ENCODE measurements around the gene NLGN1.

The NLGN1 gene

DNA sequence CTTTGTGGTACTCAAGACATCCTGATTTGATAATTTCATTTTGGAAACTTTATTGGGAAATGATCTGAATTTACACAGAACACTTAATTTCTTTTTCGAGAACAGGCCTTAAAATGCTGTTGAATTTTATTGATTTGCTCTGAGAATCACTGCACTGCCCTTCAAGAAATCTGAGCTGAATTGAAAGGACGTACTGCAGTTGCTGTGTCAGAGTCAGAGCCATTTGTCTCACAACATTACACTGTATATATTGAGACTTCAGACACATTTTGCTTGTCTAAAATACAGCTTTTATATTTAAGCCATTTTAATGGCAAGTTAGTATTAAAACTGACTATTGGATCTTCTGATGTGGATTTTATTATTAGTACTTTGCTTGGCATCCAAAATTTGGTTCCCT lies 504.1 kb downstream of the NLGN1 start:
- H3K36me3 ChIP-seq (ENCODE audit: control insufficient read depth in 4 of 4, insufficient read depth in 4 of 4, low read length in 3 of 4), result no peaks in the 10 kb centered on the region
- POLR2A ChIA-PET, result no interaction called here
- 100% methylated on average over 1 of the region's 2 CpGs for WGBS (ENCODE audit: insufficient coverage)
- no peak overlapping the region for H3K4me3 ChIP-seq (ENCODE audit: control insufficient read depth in 1 of 7, extremely low read depth in 1 of 7, insufficient read depth in 4 of 7, low read depth in 2 of 7, low read length in 6 of 7)
- CTCF ChIA-PET, result interaction anchor here (1.4 kb wide), 1 partner anchor 13 kb away, joined by 3 read pairs; no protein-coding TSS in a partner anchor
- no peaks in the 10 kb centered on the region for H3K27me3 ChIP-seq (replicated peaks in 2 of 5; ENCODE audit: control insufficient read depth in 4 of 5, insufficient read depth in 5 of 5, low read length in 4 of 5)
- no peaks in the 10 kb centered on the region for H3K9me3 ChIP-seq (ENCODE audit: control extremely low read depth in 1 of 5, control insufficient read depth in 4 of 5, insufficient read depth in 2 of 5, low read depth in 1 of 5, low read length in 4 of 5)
- DNase-seq, result no peak
- no peak overlapping the region for H3K27ac ChIP-seq (ENCODE audit: insufficient read depth in 1 of 2, low read depth in 1 of 2, low read length in 2 of 2, poor library complexity in 1 of 2, severe bottlenecking in 2 of 2)
- H3K4me1 ChIP-seq (ENCODE audit: control extremely low read depth in 1 of 4, control insufficient read depth in 4 of 4, insufficient read depth in 4 of 4, low read length in 3 of 4), result no peaks in the 10 kb centered on the region

DNA sequence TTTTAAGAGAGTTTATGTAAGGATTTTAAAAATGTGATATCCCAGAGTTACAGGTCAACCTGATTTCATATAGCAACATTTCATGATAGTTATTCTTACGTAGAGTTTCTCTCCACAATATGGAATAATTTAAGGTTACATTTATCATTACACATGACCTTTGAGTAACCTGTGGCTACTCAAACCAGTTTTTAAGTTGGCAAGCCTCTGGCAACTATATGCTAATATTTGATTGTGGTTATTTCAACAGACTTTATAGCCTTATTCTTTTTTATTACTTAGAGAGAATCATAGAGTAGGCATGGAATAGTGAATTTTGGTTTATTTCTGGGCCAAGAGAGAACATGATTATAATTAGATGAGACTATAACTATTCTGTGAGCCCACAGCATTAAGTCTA lies 504.9 kb downstream of the NLGN1 start:
- ChIA-PET POLR2A (no interaction called here), CTCF (interaction anchor here (1.4 kb wide), 1 partner anchor 14 kb away, joined by 3 read pairs; no protein-coding TSS in a partner anchor)
- H3K4me1 ChIP-seq (ENCODE audit: control extremely low read depth in 1 of 4, control insufficient read depth in 4 of 4, insufficient read depth in 4 of 4, low read length in 3 of 4), result no peaks in the 10 kb centered on the region
- H3K9me3 ChIP-seq (ENCODE audit: control extremely low read depth in 1 of 5, control insufficient read depth in 4 of 5, insufficient read depth in 2 of 5, low read depth in 1 of 5, low read length in 4 of 5), result no peaks in the 10 kb centered on the region
- no CpG with 5 or more reads among the region's 1 CpG for WGBS (ENCODE audit: insufficient coverage)
- H3K27me3 ChIP-seq (replicated peaks in 2 of 5; ENCODE audit: control insufficient read depth in 4 of 5, insufficient read depth in 5 of 5, low read length in 4 of 5), result no peaks in the 10 kb centered on the region
- no peak for DNase-seq
- no peak overlapping the region for H3K4me3 ChIP-seq (ENCODE audit: control insufficient read depth in 1 of 7, extremely low read depth in 1 of 7, insufficient read depth in 4 of 7, low read depth in 2 of 7, low read length in 6 of 7)
- H3K36me3 ChIP-seq (ENCODE audit: control insufficient read depth in 4 of 4, insufficient read depth in 4 of 4, low read length in 3 of 4), result no peaks in the 10 kb centered on the region
- no peak overlapping the region for H3K27ac ChIP-seq (ENCODE audit: insufficient read depth in 1 of 2, low read depth in 1 of 2, low read length in 2 of 2, poor library complexity in 1 of 2, severe bottlenecking in 2 of 2)

- H3K27ac ChIP-seq (ENCODE audit: insufficient read depth in 1 of 2, low read depth in 1 of 2, low read length in 2 of 2, poor library complexity in 1 of 2, severe bottlenecking in 2 of 2), result no peak overlapping the region
- no peaks in the 10 kb centered on the region for H3K4me1 ChIP-seq (ENCODE audit: control extremely low read depth in 1 of 4, control insufficient read depth in 4 of 4, insufficient read depth in 4 of 4, low read length in 3 of 4)
- POLR2A ChIA-PET, result no interaction called here
- H3K9me3 ChIP-seq (ENCODE audit: control extremely low read depth in 1 of 5, control insufficient read depth in 4 of 5, insufficient read depth in 2 of 5, low read depth in 1 of 5, low read length in 4 of 5), result no peaks in the 10 kb centered on the region
- 92% methylated on average over 1 of the region's 2 CpGs for WGBS (ENCODE audit: insufficient coverage)
- CTCF ChIA-PET, result interaction anchor here (1.4 kb wide), 1 partner anchor 14 kb away, joined by 3 read pairs; no protein-coding TSS in a partner anchor
- no peak for DNase-seq
- no peak overlapping the region for H3K4me3 ChIP-seq (ENCODE audit: control insufficient read depth in 1 of 7, extremely low read depth in 1 of 7, insufficient read depth in 4 of 7, low read depth in 2 of 7, low read length in 6 of 7)
- H3K36me3 ChIP-seq (ENCODE audit: control insufficient read depth in 4 of 4, insufficient read depth in 4 of 4, low read length in 3 of 4), result no peaks in the 10 kb centered on the region
- no peaks in the 10 kb centered on the region for H3K27me3 ChIP-seq (replicated peaks in 2 of 5; ENCODE audit: control insufficient read depth in 4 of 5, insufficient read depth in 5 of 5, low read length in 4 of 5)
These were observed 505.3 kb downstream of the NLGN1 start for GRCh38 chr3:173902871-173903270.

- DNase-seq, result no peak
- POLR2A ChIA-PET, result no interaction called here
- Histone ChIP-seq H3K9me3 (ENCODE audit: control extremely low read depth in 1 of 5, control insufficient read depth in 4 of 5, insufficient read depth in 2 of 5, low read depth in 1 of 5, low read length in 4 of 5) (no peaks in the 10 kb centered on the region), H3K4me3 (ENCODE audit: control insufficient read depth in 1 of 7, extremely low read depth in 1 of 7, insufficient read depth in 4 of 7, low read depth in 2 of 7, low read length in 6 of 7) (no peak overlapping the region), H3K27me3 (replicated peaks in 2 of 5; ENCODE audit: control insufficient read depth in 4 of 5, insufficient read depth in 5 of 5, low read length in 4 of 5) (no peaks in the 10 kb centered on the region), H3K27ac (ENCODE audit: insufficient read depth in 1 of 2, low read depth in 1 of 2, low read length in 2 of 2, poor library complexity in 1 of 2, severe bottlenecking in 2 of 2) (no peak overlapping the region), H3K4me1 (ENCODE audit: control extremely low read depth in 1 of 4, control insufficient read depth in 4 of 4, insufficient read depth in 4 of 4, low read length in 3 of 4) (no peaks in the 10 kb centered on the region), H3K36me3 (ENCODE audit: control insufficient read depth in 4 of 4, insufficient read depth in 4 of 4, low read length in 3 of 4) (no peaks in the 10 kb centered on the region)
- 100% methylated on average over 1 of the region's 1 CpG for WGBS (ENCODE audit: insufficient coverage)
- CTCF ChIA-PET, result interaction anchor here (1.4 kb wide), 1 partner anchor 16 kb away, joined by 3 read pairs; no protein-coding TSS in a partner anchor
These were observed 507.8 kb downstream of the NLGN1 start for GRCh38 chr3:173905381-173905780.

GRCh38 chr3:173911446-173911845 lies 513.9 kb downstream of the NLGN1 start:
- Histone ChIP-seq H3K4me3 (ENCODE audit: control insufficient read depth in 1 of 7, extremely low read depth in 1 of 7, insufficient read depth in 4 of 7, low read depth in 2 of 7, low read length in 6 of 7) (no peak overlapping the region), H3K9me3 (ENCODE audit: control extremely low read depth in 1 of 5, control insufficient read depth in 4 of 5, insufficient read depth in 2 of 5, low read depth in 1 of 5, low read length in 4 of 5) (no peaks in the 10 kb centered on the region), H3K27me3 (replicated peaks in 2 of 5; ENCODE audit: control insufficient read depth in 4 of 5, insufficient read depth in 5 of 5, low read length in 4 of 5) (no peaks in the 10 kb centered on the region), H3K4me1 (ENCODE audit: control extremely low read depth in 1 of 4, control insufficient read depth in 4 of 4, insufficient read depth in 4 of 4, low read length in 3 of 4) (peaks cover 0 to 22% (median 1%) of the 10 kb centered on the region in 4 experiments), H3K27ac (ENCODE audit: insufficient read depth in 1 of 2, low read depth in 1 of 2, low read length in 2 of 2, poor library complexity in 1 of 2, severe bottlenecking in 2 of 2) (no peak overlapping the region), H3K36me3 (ENCODE audit: control insufficient read depth in 4 of 4, insufficient read depth in 4 of 4, low read length in 3 of 4) (no peaks in the 10 kb centered on the region)
- 80% methylated on average over 1 of the region's 3 CpGs for WGBS (ENCODE audit: insufficient coverage)
- DNase-seq, result peak; percentile 14 to 77 (median 55)
- POLR2A ChIA-PET, result no interaction called here
- CTCF ChIA-PET, result no interaction called here

DNA sequence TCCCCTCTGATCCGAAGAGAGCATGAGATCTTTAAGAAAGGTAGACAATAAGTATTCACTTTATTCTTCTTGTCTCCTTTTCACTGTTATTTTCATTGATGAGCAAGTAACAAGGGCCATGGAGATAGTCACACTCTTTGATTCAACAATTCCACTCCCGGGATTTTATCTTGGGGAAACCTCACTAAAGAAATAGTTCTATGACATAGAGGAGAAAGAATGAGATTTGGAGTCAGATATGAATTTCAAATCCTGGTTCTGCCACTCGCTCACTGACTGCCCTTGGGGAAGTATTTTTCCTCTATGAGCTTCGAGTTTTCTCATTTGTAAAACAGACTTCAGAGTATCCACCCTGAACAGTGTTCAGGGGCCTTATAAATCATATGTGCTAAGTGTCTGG lies 514.6 kb downstream of the NLGN1 start:
- no peak for DNase-seq
- H3K27ac ChIP-seq (ENCODE audit: insufficient read depth in 1 of 2, low read depth in 1 of 2, low read length in 2 of 2, poor library complexity in 1 of 2, severe bottlenecking in 2 of 2), result no peak overlapping the region
- no peak overlapping the region for H3K4me3 ChIP-seq (ENCODE audit: control insufficient read depth in 1 of 7, extremely low read depth in 1 of 7, insufficient read depth in 4 of 7, low read depth in 2 of 7, low read length in 6 of 7)
- H3K9me3 ChIP-seq (ENCODE audit: control extremely low read depth in 1 of 5, control insufficient read depth in 4 of 5, insufficient read depth in 2 of 5, low read depth in 1 of 5, low read length in 4 of 5), result no peaks in the 10 kb centered on the region
- no peaks in the 10 kb centered on the region for H3K27me3 ChIP-seq (replicated peaks in 2 of 5; ENCODE audit: control insufficient read depth in 4 of 5, insufficient read depth in 5 of 5, low read length in 4 of 5)
- ChIA-PET CTCF (no interaction called here), POLR2A (no interaction called here)
- WGBS (ENCODE audit: insufficient coverage), result 100% methylated on average over 2 of the region's 4 CpGs
- no peaks in the 10 kb centered on the region for H3K36me3 ChIP-seq (ENCODE audit: control insufficient read depth in 4 of 4, insufficient read depth in 4 of 4, low read length in 3 of 4)
- H3K4me1 ChIP-seq (ENCODE audit: control extremely low read depth in 1 of 4, control insufficient read depth in 4 of 4, insufficient read depth in 4 of 4, low read length in 3 of 4), result peaks cover 0 to 22% (median 1%) of the 10 kb centered on the region in 4 experiments

- ChIA-PET CTCF (no interaction called here), POLR2A (no interaction called here)
- no peaks in the 10 kb centered on the region for H3K27me3 ChIP-seq (replicated peaks in 2 of 5; ENCODE audit: control insufficient read depth in 4 of 5, insufficient read depth in 5 of 5, low read length in 4 of 5)
- WGBS (ENCODE audit: insufficient coverage), result 0% methylated on average over 1 of the region's 2 CpGs
- peak overlapping the region in 1 of 2 experiments; percentile 37 for H3K27ac ChIP-seq (ENCODE audit: insufficient read depth in 1 of 2, low read depth in 1 of 2, low read length in 2 of 2, poor library complexity in 1 of 2, severe bottlenecking in 2 of 2)
- no peak overlapping the region for H3K4me3 ChIP-seq (ENCODE audit: control insufficient read depth in 1 of 7, extremely low read depth in 1 of 7, insufficient read depth in 4 of 7, low read depth in 2 of 7, low read length in 6 of 7)
- DNase-seq, result peak; percentile 10 to 74 (median 43)
- no peaks in the 10 kb centered on the region for H3K36me3 ChIP-seq (ENCODE audit: control insufficient read depth in 4 of 4, insufficient read depth in 4 of 4, low read length in 3 of 4)
- H3K9me3 ChIP-seq (ENCODE audit: control extremely low read depth in 1 of 5, control insufficient read depth in 4 of 5, insufficient read depth in 2 of 5, low read depth in 1 of 5, low read length in 4 of 5), result no peaks in the 10 kb centered on the region
- H3K4me1 ChIP-seq (ENCODE audit: control extremely low read depth in 1 of 4, control insufficient read depth in 4 of 4, insufficient read depth in 4 of 4, low read length in 3 of 4), result peaks cover 0 to 22% (median 1%) of the 10 kb centered on the region in 4 experiments
These were observed 515.9 kb downstream of the NLGN1 start for GRCh38 chr3:173913397-173913796.

Data from common myeloid progenitor, CD34-positive (primary cell).